ENCODE data around the gene MAD2L2.

GRCh38 chr1:11648039-11648438 lies 32.9 kb downstream of the MAD2L2 start:
- TF ChIP-seq CTCF (IDR thresholded peaks at IDR 0.05; ENCODE audit: insufficient read depth, low read depth, low read length) (no peak), EZH2 (IDR thresholded peaks at IDR 0.05; ENCODE audit: insufficient read depth, low read length) (no peak)
